ENCODE results near the gene MSANTD2.

The MSANTD2 gene

DNA sequence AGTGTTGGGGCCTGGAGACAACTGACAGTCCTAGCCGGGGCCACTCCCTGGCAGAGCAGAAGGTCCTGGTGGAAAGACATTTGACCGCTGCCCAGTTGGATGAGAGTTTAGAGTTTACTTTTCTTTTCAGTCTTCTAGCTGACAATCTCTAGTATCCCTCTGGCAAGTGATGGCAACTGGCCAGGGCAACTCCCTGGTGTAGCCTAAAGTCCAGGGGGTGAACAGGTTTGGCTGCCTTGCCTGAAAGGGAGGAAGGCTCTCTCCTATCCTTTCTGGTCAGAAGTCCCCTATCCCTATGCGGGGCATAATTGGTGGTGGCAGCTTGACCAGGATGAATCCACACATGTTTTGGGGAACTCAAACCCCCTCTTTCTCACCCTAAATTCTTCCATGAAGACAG, 16.8 kb upstream of the MSANTD2 start:
- Histone ChIP-seq H3K4me3 (ENCODE audit: low read depth, low read length) (no peak overlapping the region), H3K9me3 (ENCODE audit: severe bottlenecking) (no peaks in the 10 kb centered on the region), H3K36me3 (no peaks in the 10 kb centered on the region), H3K27me3 (ENCODE audit: insufficient read depth, low read depth, severe bottlenecking) (no peaks in the 10 kb centered on the region), H3K27ac (no peak overlapping the region)
- TF ChIP-seq, protein P1, sequence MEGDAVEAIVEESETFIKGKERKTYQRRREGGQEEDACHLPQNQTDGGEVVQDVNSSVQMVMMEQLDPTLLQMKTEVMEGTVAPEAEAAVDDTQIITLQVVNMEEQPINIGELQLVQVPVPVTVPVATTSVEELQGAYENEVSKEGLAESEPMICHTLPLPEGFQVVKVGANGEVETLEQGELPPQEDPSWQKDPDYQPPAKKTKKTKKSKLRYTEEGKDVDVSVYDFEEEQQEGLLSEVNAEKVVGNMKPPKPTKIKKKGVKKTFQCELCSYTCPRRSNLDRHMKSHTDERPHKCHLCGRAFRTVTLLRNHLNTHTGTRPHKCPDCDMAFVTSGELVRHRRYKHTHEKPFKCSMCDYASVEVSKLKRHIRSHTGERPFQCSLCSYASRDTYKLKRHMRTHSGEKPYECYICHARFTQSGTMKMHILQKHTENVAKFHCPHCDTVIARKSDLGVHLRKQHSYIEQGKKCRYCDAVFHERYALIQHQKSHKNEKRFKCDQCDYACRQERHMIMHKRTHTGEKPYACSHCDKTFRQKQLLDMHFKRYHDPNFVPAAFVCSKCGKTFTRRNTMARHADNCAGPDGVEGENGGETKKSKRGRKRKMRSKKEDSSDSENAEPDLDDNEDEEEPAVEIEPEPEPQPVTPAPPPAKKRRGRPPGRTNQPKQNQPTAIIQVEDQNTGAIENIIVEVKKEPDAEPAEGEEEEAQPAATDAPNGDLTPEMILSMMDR (IDR thresholded peaks at IDR 0.05; ENCODE audit: low read depth, low read length), result no peak
- no peak for DNase-seq

DNA sequence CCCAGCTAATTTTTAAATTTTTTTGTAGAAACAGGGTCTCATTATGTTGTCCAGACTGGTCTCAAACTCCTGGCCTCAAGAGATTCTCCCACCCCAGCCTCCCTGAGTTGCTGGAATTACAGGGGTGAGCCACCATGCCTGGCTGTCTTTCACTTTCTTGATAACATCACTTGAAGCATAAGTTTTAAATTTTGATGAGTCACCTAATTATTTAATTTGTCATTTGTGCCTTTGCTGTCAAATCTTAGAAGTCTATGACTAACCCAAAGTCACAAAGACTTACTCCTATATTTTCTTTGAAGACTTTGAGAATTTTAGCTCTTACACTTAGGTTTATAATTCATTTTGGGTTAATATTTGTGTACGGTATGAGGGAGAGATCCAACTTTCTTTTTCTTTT, 14.5 kb upstream of the MSANTD2 start:
- no peak overlapping the region for H3K4me3 ChIP-seq (ENCODE audit: low read depth, low read length)

DNA sequence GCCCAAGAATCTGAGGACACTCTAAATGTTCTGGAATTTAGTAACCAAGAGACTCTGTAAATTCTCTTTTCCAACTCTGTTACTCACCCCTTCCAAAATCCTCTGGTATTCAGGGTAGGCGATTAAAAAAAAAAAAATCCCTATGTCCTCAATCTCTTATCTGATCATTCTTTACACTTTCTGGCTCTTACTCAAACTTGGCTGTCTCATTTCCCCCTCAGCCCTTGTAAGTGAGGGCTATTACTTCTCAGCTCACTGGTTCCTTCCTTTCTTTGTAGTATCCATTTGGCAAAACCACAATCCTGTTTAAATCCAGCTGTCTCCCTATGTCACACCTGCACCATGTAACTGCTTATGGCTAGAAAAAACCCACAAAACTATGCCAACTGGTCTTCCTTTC, 12.7 kb upstream of the MSANTD2 start:
- Histone ChIP-seq H3K36me3 (no peaks in the 10 kb centered on the region), H3K4me3 (ENCODE audit: low read depth, low read length) (no peak overlapping the region), H3K27me3 (ENCODE audit: insufficient read depth, low read depth, severe bottlenecking) (no peaks in the 10 kb centered on the region), H3K27ac (no peak overlapping the region), H3K9me3 (ENCODE audit: severe bottlenecking) (no peaks in the 10 kb centered on the region)
- TF ChIP-seq, protein P1 (IDR thresholded peaks at IDR 0.05; ENCODE audit: low read depth, low read length), result no peak
- no peak for DNase-seq

More for the DNA sequence above, 14.5 kb upstream of the MSANTD2 start:
- H3K9me3 ChIP-seq (ENCODE audit: severe bottlenecking), result no peaks in the 10 kb centered on the region
- DNase-seq, result no peak
- no peaks in the 10 kb centered on the region for H3K36me3 ChIP-seq
- no peak overlapping the region for H3K27ac ChIP-seq
- TF ChIP-seq, protein P1 (IDR thresholded peaks at IDR 0.05; ENCODE audit: low read depth, low read length), result no peak
- no peaks in the 10 kb centered on the region for H3K27me3 ChIP-seq (ENCODE audit: insufficient read depth, low read depth, severe bottlenecking)

DNA sequence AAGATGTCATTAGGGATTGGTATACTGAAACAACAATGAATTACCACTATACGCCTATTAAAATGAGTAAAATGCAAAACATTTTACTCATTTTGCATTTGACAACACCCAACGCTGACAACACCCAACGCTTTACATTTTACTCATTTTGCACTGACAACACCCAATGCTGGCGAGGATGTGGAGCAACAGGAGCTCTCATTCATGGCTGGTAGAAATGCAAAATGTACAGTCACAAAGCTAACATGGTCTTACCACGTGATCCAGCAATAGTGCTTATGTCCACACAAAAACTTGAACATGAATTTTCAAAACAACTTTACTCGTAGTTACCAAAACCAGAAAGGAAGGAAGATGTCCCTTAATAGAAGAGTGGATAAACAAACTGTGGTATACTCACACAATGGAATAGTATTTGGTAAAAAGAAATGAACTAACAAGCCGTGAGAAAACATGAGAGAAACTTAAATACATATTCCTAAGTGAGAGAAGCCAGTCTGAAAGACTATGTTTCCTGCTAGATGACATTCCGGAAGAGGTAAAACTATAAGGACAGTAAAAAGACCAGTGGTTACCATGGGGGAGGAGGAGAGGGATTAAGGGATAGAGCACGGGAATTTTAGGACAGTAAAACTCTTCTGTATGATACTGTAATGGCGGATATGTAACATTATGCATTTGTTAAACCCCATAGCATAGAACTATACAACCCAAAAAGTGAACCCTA, 11.4 kb upstream of the MSANTD2 start:
- DNase-seq, result no peak
- Histone ChIP-seq H3K36me3 (no peaks in the 10 kb centered on the region), H3K27me3 (ENCODE audit: insufficient read depth, low read depth, severe bottlenecking) (no peaks in the 10 kb centered on the region), H3K4me3 (ENCODE audit: low read depth, low read length) (no peak overlapping the region), H3K27ac (no peak overlapping the region), H3K9me3 (ENCODE audit: severe bottlenecking) (no peaks in the 10 kb centered on the region)
- TF ChIP-seq, protein P1 (IDR thresholded peaks at IDR 0.05; ENCODE audit: low read depth, low read length), result no peak

DNA sequence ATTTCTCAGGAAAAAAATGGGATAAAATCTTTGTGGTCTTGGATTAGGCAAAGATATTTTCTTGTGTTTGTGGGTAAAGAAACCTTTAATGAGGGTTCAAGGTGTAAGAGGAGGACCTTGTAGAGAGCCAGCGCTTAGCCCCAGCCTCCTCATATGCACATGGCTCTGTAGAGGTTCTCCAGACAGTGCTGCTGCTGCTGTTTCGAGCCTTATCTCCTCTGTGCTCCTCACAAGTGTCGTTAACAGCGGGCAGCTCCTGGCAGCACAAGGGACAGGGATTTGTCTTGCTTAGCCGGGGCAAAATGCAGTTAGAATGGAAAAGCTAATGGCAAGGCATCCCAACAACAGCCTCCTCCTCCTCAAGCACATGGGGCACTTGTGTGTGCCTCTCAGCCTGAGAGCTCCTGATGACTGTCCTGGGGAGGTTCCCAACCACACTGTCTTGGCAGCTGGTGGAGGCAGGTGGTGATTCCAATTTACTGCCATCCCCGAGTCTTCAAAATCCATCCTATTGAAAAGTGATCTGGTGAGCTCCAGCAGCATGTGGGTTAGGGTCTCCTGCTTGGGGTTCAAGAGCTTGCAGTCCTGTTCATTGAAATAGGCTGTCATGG, 7.6 kb upstream of the MSANTD2 start:
- no peak for DNase-seq
- TF ChIP-seq, protein P1 (IDR thresholded peaks at IDR 0.05; ENCODE audit: low read depth, low read length), result no peak
- Histone ChIP-seq H3K4me3 (ENCODE audit: low read depth, low read length) (no peak overlapping the region), H3K27me3 (ENCODE audit: insufficient read depth, low read depth, severe bottlenecking) (no peaks in the 10 kb centered on the region), H3K9me3 (ENCODE audit: severe bottlenecking) (no peaks in the 10 kb centered on the region), H3K27ac (no peak overlapping the region), H3K36me3 (no peaks in the 10 kb centered on the region)

All from WERI-Rb-1 (cell line).